Kidney epithelial cell (primary cell): ENCODE measurements around the gene OPCML. TPM values are rescaled to one million over a fixed set of nuclear protein-coding genes. Genes with fewer than 3 reads are reported as not detected.

Experiments used
- DNase-seq: peaks from one replicate; pipeline ENCODE4 v3.0.0-alpha.2; 2010; ENCODE audit warnings: low read depth
- H3K27me3 ChIP-seq: 2 replicates; pipeline ENCODE4 v1.6.0; 2011; ENCODE audit warnings: low read length; ENCODE audit not compliant: control insufficient read depth, insufficient read depth
- H3K36me3 ChIP-seq: 2 replicates; pipeline ENCODE4 v1.5.1; 2011; ENCODE audit warnings: low read length; ENCODE audit not compliant: control insufficient read depth, insufficient read depth
- H3K4me3 ChIP-seq: 2 replicates; pipeline ENCODE4 v1.5.1; 2011; ENCODE audit warnings: low read depth, mild to moderate bottlenecking, control low read depth, low read length
- total RNA-seq: library from RNA; depleted of rRNA; stranded (reverse); fragments of >200 nt; gene quantifications from 2 replicates; pipeline ENCODE4 v1.2.3, GENCODE V29; 2015
- TF ChIP-seq, protein P1 (sequence below): IDR thresholded peaks from 2 replicates; pipeline ENCODE4 v1.5.1; 2011; ENCODE audit warnings: mild to moderate bottlenecking, moderate library complexity, low read length, control low read depth, inconsistent platforms; ENCODE audit not compliant: insufficient read depth, poor library complexity, severe bottlenecking

The OPCML gene
- total RNA-seq, 1 donor from 2014 or later: under 0.01 TPM

DNA sequence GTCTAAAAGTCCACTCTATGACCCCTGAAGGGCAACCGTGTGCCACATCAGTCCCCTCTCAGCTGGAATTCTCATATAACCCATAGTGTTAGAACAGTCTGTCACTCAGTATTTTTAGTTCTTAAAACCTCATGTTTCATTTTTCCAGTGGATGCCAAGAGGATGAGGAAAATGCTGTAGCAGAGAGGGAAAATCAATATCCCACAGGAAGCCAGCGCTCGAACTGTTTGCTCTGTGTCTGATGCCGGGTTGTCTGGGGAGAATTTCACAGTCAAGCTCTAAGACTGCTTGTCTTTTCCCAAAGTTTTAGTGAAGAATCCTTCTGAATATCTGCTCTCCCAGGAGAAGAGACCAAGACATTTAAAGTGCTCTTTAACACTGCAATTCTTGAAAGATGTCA, 360.9 kb downstream of the OPCML start:
- no peak overlapping the region for H3K4me3 ChIP-seq
- H3K27me3 ChIP-seq: no peaks in the 10 kb centered on the region
- TF ChIP-seq, protein P1, sequence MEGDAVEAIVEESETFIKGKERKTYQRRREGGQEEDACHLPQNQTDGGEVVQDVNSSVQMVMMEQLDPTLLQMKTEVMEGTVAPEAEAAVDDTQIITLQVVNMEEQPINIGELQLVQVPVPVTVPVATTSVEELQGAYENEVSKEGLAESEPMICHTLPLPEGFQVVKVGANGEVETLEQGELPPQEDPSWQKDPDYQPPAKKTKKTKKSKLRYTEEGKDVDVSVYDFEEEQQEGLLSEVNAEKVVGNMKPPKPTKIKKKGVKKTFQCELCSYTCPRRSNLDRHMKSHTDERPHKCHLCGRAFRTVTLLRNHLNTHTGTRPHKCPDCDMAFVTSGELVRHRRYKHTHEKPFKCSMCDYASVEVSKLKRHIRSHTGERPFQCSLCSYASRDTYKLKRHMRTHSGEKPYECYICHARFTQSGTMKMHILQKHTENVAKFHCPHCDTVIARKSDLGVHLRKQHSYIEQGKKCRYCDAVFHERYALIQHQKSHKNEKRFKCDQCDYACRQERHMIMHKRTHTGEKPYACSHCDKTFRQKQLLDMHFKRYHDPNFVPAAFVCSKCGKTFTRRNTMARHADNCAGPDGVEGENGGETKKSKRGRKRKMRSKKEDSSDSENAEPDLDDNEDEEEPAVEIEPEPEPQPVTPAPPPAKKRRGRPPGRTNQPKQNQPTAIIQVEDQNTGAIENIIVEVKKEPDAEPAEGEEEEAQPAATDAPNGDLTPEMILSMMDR: no peak
- H3K36me3 ChIP-seq: no peaks in the 10 kb centered on the region
- no peak for DNase-seq

DNA sequence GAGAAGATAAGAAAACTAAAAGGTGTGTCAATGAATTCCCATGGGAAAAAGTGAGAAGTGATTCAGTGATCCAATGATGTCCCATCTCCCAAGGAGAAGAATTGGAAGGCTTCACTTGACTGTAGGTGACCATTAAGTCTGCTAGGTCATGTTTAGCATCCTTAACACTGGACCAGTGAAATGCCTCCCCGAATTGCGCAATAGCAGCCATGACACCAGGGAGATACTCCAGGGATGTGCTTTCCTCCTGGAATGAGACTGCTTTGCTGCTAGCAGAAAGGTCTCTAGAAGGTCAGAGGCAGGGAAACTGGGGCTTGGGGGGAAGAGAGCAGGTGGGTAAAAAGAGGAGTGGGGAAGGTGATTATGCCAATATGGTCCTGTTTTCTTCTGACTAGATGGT, 364.3 kb downstream of the OPCML start:
- TF ChIP-seq, protein P1: no peak
- H3K4me3 ChIP-seq: no peak overlapping the region
- no peaks in the 10 kb centered on the region for H3K27me3 ChIP-seq
- H3K36me3 ChIP-seq: no peaks in the 10 kb centered on the region
- no peak for DNase-seq

DNA sequence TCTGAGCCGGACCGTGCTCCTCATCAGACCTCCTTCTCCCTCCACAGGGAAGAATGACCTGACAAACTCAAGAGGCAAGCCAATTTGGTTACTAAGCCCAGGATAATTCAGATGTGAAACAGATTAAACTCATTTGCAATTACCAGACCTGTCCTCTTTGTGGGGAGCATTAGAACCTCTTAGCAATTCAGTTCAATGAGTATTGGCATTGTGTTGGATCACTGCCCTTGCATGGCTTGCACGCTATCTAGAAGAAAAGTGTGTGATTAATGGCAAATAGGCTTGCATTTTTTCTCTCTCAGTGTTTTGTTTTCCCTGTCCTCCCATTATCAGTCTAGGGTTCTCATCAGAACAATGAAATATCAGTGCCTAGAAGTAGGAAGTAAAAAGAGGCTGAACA, 365.6 kb downstream of the OPCML start:
- Histone ChIP-seq H3K36me3 (no peaks in the 10 kb centered on the region), H3K27me3 (no peaks in the 10 kb centered on the region), H3K4me3 (no peak overlapping the region)
- DNase-seq: no peak
- TF ChIP-seq, protein P1: no peak

DNA sequence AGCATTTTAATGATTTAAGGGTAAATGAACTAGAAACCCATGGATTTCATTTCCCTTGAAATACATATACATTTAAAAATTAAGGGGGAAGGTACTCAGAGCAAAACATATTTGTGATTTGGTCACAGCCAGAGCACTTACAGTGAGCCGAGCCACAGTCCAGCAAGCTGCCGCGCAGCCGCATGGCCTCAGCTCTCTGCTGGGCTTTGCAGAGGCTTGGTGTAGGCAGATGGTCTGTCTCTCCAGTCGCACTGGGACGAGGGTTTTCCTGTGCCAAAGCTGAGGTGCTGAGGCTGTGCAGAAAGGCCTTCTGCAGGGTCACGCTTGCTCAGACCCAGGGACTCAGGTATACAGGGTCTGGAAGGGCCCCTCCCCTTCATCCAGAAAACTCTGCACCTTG, 367.3 kb downstream of the OPCML start:
- Histone ChIP-seq H3K4me3 (no peak overlapping the region), H3K36me3 (no peaks in the 10 kb centered on the region), H3K27me3 (no peaks in the 10 kb centered on the region)
- DNase-seq: no peak
- TF ChIP-seq, protein P1: no peak

DNA sequence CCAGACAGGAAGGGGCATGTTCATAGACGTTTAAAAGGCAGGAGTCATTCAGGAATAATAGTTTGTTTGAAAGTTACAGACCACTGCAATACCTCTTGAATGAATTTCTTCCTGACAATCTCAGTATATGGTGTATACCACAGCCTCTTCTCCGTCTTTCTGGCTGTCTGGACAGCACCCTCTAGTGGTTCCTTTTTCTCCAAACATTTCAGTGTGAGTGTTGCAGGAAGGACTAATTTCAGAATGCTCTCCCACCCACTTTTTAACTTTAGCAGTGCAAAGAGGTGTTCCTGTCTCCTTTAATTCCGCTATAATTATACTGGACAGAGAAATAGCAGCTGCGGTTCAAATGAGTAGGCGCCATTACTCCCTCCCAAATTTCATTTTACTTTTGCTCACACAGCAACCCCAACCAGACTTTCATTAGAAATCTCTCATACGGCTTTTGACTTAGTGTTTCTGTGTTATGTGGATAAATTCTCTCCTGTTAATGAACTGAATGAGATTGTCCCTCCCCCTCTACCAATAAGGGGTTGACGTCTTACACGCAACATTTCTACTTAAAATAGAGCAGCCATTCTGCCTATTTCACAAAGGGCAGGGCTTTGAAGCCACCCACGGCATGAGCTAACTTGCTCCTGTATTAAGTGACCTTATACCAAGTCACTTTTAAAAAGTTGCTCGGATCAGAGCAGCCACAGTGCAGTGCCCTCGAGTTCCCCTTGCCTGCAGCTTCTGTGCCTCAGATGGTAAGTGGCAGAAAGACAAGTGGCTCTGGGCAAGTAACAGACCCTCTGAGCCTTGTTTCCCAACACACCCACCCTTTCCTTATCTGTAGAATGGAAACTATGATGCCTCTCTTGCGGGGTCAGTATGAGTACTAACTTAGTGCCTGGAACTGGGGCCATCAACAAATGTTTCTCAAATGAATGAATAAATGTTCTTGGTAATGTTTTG, 368.6 kb downstream of the OPCML start:
- Histone ChIP-seq H3K27me3 (no peaks in the 10 kb centered on the region), H3K36me3 (no peaks in the 10 kb centered on the region), H3K4me3 (no peak overlapping the region)
- DNase-seq: peak; percentile 12
- TF ChIP-seq, protein P1: peak; percentile 81
